GM19240 (cell line): Measurements from ENCODE around the gene UEVLD.

Source experiments
- DNase-seq: peaks from one replicate; pipeline ENCODE4 v3.0.0; 2011; ENCODE audit warnings: low spot score; ENCODE audit not compliant: insufficient read length

UEVLD gene

GRCh38 chr11:18502352-18502751 lies 86.2 kb downstream of the UEVLD start:
- no peak for DNase-seq

GRCh38 chr11:18501629-18502028 lies 86.9 kb downstream of the UEVLD start:
- DNase-seq = no peak

GRCh38 chr11:18498039-18498438 lies 90.5 kb downstream of the UEVLD start:
- no peak for DNase-seq

GRCh38 chr11:18495703-18496102 lies 92.8 kb downstream of the UEVLD start:
- DNase-seq = no peak

- no peak for DNase-seq
These were observed 93.3 kb downstream of the UEVLD start for GRCh38 chr11:18495271-18495670.

- DNase-seq = no peak
These were observed 95.2 kb downstream of the UEVLD start for GRCh38 chr11:18493310-18493709.

GRCh38 chr11:18492888-18493287 lies 95.6 kb downstream of the UEVLD start:
- no peak for DNase-seq

GRCh38 chr11:18491924-18492323 lies 96.6 kb downstream of the UEVLD start:
- no peak for DNase-seq

- no peak for DNase-seq
These were observed 97.6 kb downstream of the UEVLD start for GRCh38 chr11:18490736-18491485.

- DNase-seq = no peak
These were observed 98.2 kb downstream of the UEVLD start for GRCh38 chr11:18490319-18490718.

GRCh38 chr11:18485913-18486528 lies 102.5 kb downstream of the UEVLD start:
- no peak for DNase-seq
